HUES6 (cell line): ENCODE data around the gene SNRPD3.
"Not testable (repeated sequence)": the region's sequence is repeated elsewhere in the genome, so short reads cannot be mapped to it uniquely, and the experiment has no call there.

Experiments
- H3K27ac ChIP-seq: 2 replicates; pipeline ENCODE4 v1.7.0; 2013; ENCODE audit warnings: low read depth, mild to moderate bottlenecking, low read length, inconsistent platforms
- H3K27me3 ChIP-seq: 2 replicates; pipeline ENCODE4 v1.6.1; 2013; ENCODE audit warnings: low read length; ENCODE audit not compliant: control insufficient read depth, insufficient read depth
- H3K36me3 ChIP-seq: 2 replicates; pipeline ENCODE4 v1.6.1; 2013; ENCODE audit warnings: low read length; ENCODE audit not compliant: control insufficient read depth, insufficient read depth
- H3K4me1 ChIP-seq: 2 replicates; pipeline ENCODE4 v1.6.1; 2013; ENCODE audit warnings: low read length; ENCODE audit not compliant: control insufficient read depth, insufficient read depth
- H3K4me3 ChIP-seq: 2 replicates; pipeline ENCODE4 v1.5.1; 2013; ENCODE audit warnings: low read depth, low read length
- H3K9ac ChIP-seq: one replicate; pipeline ENCODE4 v1.6.1; 2013; ENCODE audit warnings: mild to moderate bottlenecking, low read length
- H3K9me3 ChIP-seq: 2 replicates; pipeline ENCODE4 v1.6.1; 2013; ENCODE audit warnings: low read depth, low read length; ENCODE audit not compliant: control insufficient read depth, insufficient read depth

Gene SNRPD3

GRCh38 chr22:24552503-24553286, 3.1 kb upstream of the SNRPD3 start:
- not testable (repeated sequence) for H3K9me3 ChIP-seq, H3K27ac ChIP-seq, H3K27me3 ChIP-seq, H3K9ac ChIP-seq
- peaks cover 10% of the 10 kb centered on the region for H3K4me1 ChIP-seq
- 0 out of 2 replicates have a peak overlapping the region, but pooled peaks have one; percentile 100 for H3K4me3 ChIP-seq
- peaks cover 38% of the 10 kb centered on the region for H3K36me3 ChIP-seq

- Histone ChIP-seq H3K4me1 (peaks cover 10% of the 10 kb centered on the region), H3K27ac (no peak overlapping the region), H3K4me3 (peak overlapping the region; percentile 100), H3K9me3 (no peaks in the 10 kb centered on the region), H3K9ac (peak overlapping the region; percentile 95), H3K27me3 (no peaks in the 10 kb centered on the region), H3K36me3 (peaks cover 38% of the 10 kb centered on the region)
Observed at GRCh38 chr22:24553597-24554312, 2.0 kb upstream of the SNRPD3 start.

GRCh38 chr22:24554313-24555164, 1.3 kb upstream of the SNRPD3 start, which contains the start of gene GUCD1:
TSS of gene GUCD1 (minus strand) at chr22:24555138. CDS start at chr22:24554991, 147 bp downstream.
- Histone ChIP-seq H3K27ac (peak within 1 kb of the TSS; percentile 98), H3K4me1 (peaks cover 10% of the 10 kb centered on the region), H3K27me3 (no peaks in the 10 kb centered on the region), H3K9me3 (no peaks in the 10 kb centered on the region), H3K4me3 (peak within 1 kb of the TSS; percentile 100), H3K36me3 (peaks cover 41% of the 10 kb centered on the region), H3K9ac (peak within 1 kb of the TSS; percentile 99)

- Histone ChIP-seq H3K4me3 (no peak overlapping the region), H3K9me3 (no peaks in the 10 kb centered on the region), H3K27me3 (no peaks in the 10 kb centered on the region), H3K36me3 (peaks cover 64% of the 10 kb centered on the region), H3K27ac (no peak overlapping the region), H3K9ac (no peak overlapping the region), H3K4me1 (no peaks in the 10 kb centered on the region)
Observed at GRCh38 chr22:24559471-24559870, 3.7 kb downstream of the SNRPD3 start.

- no peak overlapping the region for H3K27ac ChIP-seq
- no peak overlapping the region for H3K4me3 ChIP-seq
- no peaks in the 10 kb centered on the region for H3K9me3 ChIP-seq
- peaks cover 80% of the 10 kb centered on the region for H3K36me3 ChIP-seq
- H3K9ac ChIP-seq = no peak overlapping the region
- H3K27me3 ChIP-seq = no peaks in the 10 kb centered on the region
- no peaks in the 10 kb centered on the region; the same call in 1 of the 2 replicates for H3K4me1 ChIP-seq
Observed at GRCh38 chr22:24563246-24563645, 7.4 kb downstream of the SNRPD3 start.

- H3K27ac ChIP-seq = no peak overlapping the region
- no peaks in the 10 kb centered on the region for H3K9me3 ChIP-seq
- H3K4me1 ChIP-seq = no peaks in the 10 kb centered on the region; the same call in 1 of the 2 replicates
- H3K9ac ChIP-seq = no peak overlapping the region
- no peaks in the 10 kb centered on the region for H3K27me3 ChIP-seq
- H3K4me3 ChIP-seq = no peak overlapping the region
- peaks cover 75% of the 10 kb centered on the region for H3K36me3 ChIP-seq
Observed at GRCh38 chr22:24564376-24565058, 8.7 kb downstream of the SNRPD3 start.

- Histone ChIP-seq H3K9me3 (no peaks in the 10 kb centered on the region), H3K27ac (no peak overlapping the region), H3K4me1 (no peaks in the 10 kb centered on the region; the same call in 1 of the 2 replicates), H3K36me3 (peaks cover 78% of the 10 kb centered on the region), H3K9ac (no peak overlapping the region), H3K27me3 (no peaks in the 10 kb centered on the region), H3K4me3 (no peak overlapping the region)
Observed at GRCh38 chr22:24565077-24565476, 9.3 kb downstream of the SNRPD3 start.

GRCh38 chr22:24566899-24567511, 11.2 kb downstream of the SNRPD3 start:
- Histone ChIP-seq H3K36me3 (peaks cover 83% of the 10 kb centered on the region), H3K9ac (no peak overlapping the region), H3K9me3 (no peaks in the 10 kb centered on the region)

GRCh38 chr22:24567668-24568067, 11.9 kb downstream of the SNRPD3 start:
- no peak overlapping the region for H3K4me3 ChIP-seq
- no peaks in the 10 kb centered on the region; the same call in 1 of the 2 replicates for H3K4me1 ChIP-seq
- H3K9me3 ChIP-seq = no peaks in the 10 kb centered on the region
- H3K27ac ChIP-seq = no peak overlapping the region
- peaks cover 86% of the 10 kb centered on the region for H3K36me3 ChIP-seq
- H3K27me3 ChIP-seq = no peaks in the 10 kb centered on the region
- no peak overlapping the region for H3K9ac ChIP-seq

More at GRCh38 chr22:24566899-24567511, 11.2 kb downstream of the SNRPD3 start:
- H3K4me3 ChIP-seq = no peak overlapping the region
- no peaks in the 10 kb centered on the region for H3K27me3 ChIP-seq
- H3K27ac ChIP-seq = no peak overlapping the region
- no peaks in the 10 kb centered on the region; the same call in 1 of the 2 replicates for H3K4me1 ChIP-seq

GRCh38 chr22:24571266-24571665, 15.5 kb downstream of the SNRPD3 start:
- Histone ChIP-seq H3K9ac (no peak overlapping the region), H3K4me1 (no peaks in the 10 kb centered on the region; the same call in 1 of the 2 replicates), H3K4me3 (no peak overlapping the region), H3K36me3 (peaks cover 80% of the 10 kb centered on the region), H3K27me3 (no peaks in the 10 kb centered on the region), H3K27ac (no peak overlapping the region), H3K9me3 (no peaks in the 10 kb centered on the region)
